Choroid plexus epithelial cell (primary cell): ENCODE results near the gene CTTNBP2.

Source experiments
- DNase-seq: peaks from one replicate; pipeline ENCODE4 v3.0.0-alpha.2; 2010; ENCODE audit warnings: low read depth
- H3K4me3 ChIP-seq: 2 replicates; pipeline ENCODE4 v1.5.1; 2011; ENCODE audit warnings: low read depth, mild to moderate bottlenecking, control low read depth, low read length, moderate library complexity
- TF ChIP-seq, protein P1 (sequence below): conservative IDR thresholded peaks from 2 replicates; pipeline ENCODE4 v1.5.1; 2011; ENCODE audit warnings: low read depth, mild to moderate bottlenecking, control low read depth, inconsistent platforms, low read length, moderate library complexity

CTTNBP2 gene

DNA sequence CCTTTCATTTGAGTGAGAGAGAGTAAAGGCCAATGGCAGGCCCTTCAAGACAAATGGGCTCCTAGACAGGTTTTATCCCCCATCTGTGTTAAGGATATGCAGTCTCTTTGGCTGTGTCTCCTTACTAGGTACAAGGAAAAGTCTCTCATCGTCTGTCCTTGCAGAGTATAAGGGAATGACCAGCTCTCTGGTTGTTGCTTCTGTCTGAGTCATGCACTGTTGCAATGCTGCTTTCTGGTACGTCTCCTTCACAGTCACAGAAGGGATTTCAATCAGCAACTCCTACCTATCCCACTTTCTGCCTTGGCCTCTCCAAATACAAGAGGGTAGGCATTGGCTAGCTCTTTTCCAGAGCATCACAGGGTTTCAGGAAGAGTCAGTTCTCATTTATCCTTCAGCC lies 48.1 kb downstream of the CTTNBP2 start:
- no peak overlapping the region for H3K4me3 ChIP-seq
- peak; percentile 70 for DNase-seq
- TF ChIP-seq, protein P1, sequence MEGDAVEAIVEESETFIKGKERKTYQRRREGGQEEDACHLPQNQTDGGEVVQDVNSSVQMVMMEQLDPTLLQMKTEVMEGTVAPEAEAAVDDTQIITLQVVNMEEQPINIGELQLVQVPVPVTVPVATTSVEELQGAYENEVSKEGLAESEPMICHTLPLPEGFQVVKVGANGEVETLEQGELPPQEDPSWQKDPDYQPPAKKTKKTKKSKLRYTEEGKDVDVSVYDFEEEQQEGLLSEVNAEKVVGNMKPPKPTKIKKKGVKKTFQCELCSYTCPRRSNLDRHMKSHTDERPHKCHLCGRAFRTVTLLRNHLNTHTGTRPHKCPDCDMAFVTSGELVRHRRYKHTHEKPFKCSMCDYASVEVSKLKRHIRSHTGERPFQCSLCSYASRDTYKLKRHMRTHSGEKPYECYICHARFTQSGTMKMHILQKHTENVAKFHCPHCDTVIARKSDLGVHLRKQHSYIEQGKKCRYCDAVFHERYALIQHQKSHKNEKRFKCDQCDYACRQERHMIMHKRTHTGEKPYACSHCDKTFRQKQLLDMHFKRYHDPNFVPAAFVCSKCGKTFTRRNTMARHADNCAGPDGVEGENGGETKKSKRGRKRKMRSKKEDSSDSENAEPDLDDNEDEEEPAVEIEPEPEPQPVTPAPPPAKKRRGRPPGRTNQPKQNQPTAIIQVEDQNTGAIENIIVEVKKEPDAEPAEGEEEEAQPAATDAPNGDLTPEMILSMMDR = no peak

DNA sequence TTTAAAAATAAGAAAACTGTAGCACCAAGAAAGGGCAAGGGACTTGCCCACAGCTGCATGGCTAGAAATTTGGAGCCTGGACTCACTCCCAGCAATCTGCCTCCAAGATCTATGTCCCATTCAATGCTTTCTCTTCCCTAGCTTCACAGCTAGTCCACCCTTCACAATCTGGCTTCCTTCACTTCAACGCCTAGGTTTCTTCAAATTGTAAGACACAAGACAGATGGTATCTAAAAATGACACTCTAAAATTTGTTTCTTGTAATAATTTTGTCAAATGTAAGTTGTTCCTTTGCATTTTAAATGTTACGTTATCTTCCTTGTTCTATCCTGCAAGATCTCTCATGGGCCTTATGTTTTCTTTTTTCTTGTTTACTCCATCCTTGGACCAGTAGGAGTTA lies 48.6 kb downstream of the CTTNBP2 start:
- TF ChIP-seq, protein P1 = no peak
- H3K4me3 ChIP-seq = no peak overlapping the region
- DNase-seq = no peak

DNA sequence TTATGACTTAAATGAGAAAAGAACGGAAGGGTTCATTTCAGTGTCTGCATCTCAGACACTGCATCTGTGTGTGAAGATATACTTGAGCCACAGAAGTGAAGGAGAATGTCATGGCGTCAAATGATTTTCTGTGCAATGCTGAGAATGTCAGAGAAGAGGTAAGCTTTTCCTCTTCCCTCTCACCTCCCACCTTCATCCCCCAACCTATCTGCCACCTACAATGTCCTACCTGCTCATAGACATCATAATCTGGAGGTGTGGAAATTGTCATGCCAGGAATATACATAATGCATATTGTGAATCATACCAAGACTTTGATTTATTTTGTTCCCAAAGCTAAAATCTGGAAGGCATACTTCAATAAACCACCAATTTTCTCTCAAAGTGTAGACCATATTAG lies 53.7 kb downstream of the CTTNBP2 start:
- H3K4me3 ChIP-seq = no peak overlapping the region
- TF ChIP-seq, protein P1 = no peak
- DNase-seq = no peak

DNA sequence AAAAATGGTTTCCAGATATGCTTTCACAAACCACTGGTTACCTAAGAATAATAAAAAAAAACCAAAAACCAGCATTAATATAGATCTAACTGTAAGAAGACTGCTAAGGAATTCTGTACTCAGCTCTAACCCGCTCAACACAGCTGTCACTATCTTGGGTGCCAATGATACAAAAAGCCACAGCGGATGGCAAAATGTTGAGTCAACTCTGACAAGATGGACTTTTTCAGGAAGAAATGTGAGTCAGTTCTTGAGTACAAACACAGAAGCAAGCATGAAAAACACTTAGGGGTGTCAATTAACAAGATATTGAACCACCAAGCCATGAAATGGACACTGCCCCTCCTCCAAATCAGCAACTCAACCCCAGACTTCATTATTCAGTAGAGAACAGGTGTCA lies 55.0 kb downstream of the CTTNBP2 start:
- no peak overlapping the region for H3K4me3 ChIP-seq
- DNase-seq = no peak
- TF ChIP-seq, protein P1 = no peak

DNA sequence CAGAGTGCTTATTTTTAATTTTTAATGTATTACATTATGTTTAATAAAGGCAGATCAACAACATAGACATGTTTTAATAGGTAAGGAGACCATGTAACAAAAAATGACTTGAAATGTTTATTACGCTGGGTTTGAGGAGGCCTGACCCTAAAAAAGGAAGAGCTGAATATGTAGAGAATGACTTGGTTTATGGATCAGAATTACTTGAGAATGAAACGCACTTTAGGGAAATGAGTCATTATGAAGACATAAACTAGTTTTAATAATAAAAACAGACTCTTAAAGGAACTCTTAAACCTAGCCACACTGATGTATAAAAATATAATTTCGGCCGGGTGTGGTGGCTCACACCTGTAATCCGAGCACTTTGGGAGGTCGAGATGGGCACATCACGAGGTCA lies 56.5 kb downstream of the CTTNBP2 start:
- TF ChIP-seq, protein P1 = no peak
- DNase-seq = no peak
- H3K4me3 ChIP-seq = no peak overlapping the region

DNA sequence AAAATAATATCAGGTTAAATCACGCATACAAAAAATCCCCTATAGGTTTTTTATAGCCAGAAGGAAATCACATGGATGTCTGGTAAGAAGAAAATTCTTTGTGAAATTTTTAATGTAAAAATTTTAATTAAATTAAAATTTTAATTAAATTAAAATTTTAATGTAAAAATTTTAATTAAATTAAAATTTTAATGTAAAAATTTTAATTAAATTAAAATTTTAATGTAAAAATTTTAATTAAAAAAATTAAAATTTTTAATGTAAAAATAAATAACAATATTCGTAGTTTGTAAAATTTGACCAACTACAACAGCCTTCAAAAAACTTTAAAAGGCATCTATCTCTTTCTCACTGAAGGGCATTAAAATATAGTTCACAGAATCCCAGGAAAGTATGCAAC lies 61.5 kb downstream of the CTTNBP2 start:
- TF ChIP-seq, protein P1 = no peak
- H3K4me3 ChIP-seq = no peak overlapping the region
- no peak for DNase-seq

DNA sequence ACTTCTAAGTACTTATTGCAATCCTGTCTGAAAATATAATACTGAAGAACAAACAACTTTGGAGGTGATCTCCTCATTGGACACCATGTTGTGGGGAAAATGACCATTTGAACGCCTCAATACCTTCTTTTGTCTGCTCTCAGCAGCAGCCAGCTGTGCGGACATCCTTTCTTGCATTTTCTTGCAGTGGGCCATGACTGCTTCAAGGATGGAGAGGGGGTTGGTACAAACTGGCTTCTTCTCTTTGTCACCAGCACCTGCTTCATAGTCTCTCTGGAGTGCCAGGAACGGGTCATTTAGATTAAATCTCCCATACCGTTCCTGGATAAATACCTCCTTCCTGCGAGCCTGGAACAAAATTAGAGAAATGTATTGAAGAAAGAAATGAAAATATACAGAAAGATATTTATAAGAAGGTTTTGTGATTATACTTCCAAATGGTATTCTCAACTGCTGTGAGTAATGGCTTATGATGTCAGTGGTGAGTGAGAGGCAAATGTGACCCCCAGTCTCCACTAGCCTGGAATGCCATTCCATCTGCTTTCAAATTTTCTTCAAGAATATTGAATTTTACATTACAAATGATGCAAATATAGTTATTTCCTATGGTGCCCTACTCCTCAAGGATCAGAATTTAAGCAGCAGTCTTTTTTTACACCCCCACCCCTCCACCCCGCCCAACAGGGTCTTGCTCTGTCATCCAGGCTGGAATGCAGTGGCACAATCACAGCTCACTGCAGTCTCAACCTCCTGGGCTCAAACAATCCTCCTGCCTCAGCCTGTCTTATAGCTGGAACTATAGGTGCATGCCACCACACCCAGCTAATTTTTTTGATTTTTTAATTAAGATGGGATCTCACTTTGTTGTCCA lies 62.4 kb downstream of the CTTNBP2 start:
- TF ChIP-seq, protein P1 = no peak

More for the DNA sequence above, 62.4 kb downstream of the CTTNBP2 start:
- H3K4me3 ChIP-seq = no peak overlapping the region
- DNase-seq = peak; percentile 43
